Natural killer cell (primary cell): ENCODE measurements around the gene SECTM1. TPM values are rescaled to one million over a fixed set of nuclear protein-coding genes. Genes with fewer than 3 reads are reported as not detected.
"Not testable (repeated sequence)": the region's sequence is repeated elsewhere in the genome, so short reads cannot be mapped to it uniquely, and the experiment has no call there.

Experiments used
- ATAC-seq, 3 donors: fragments of 150-1000 bp in 2 of 3; fragments of 200-7000 bp in 1 of 3; cut with Tn5 transposase; 1 replicate in 1 of 3; 2 replicates in 2 of 3; pipeline ENCODE4 v1.10.0; 2021; ENCODE audit warnings: mild to moderate bottlenecking in 2 of 3, moderate library complexity in 2 of 3
- DNase-seq, 2 donors: peaks; one replicate each; pipeline versions ENCODE4 v3.0.0 to v3.0.0-alpha.2; 2013 to 2021; ENCODE audit warnings: mixed read lengths in 1 of 2
- H3K27ac ChIP-seq: one replicate; pipeline ENCODE4 v1.5.1; 2013; ENCODE audit warnings: mild to moderate bottlenecking, low read length
- H3K27me3 ChIP-seq: one replicate; pipeline ENCODE4 v1.6.1; 2013; ENCODE audit warnings: low read length; ENCODE audit not compliant: control insufficient read depth, insufficient read depth
- H3K36me3 ChIP-seq: one replicate; pipeline ENCODE4 v1.6.1; 2013; ENCODE audit warnings: low read length; ENCODE audit not compliant: control insufficient read depth, insufficient read depth
- H3K4me1 ChIP-seq: one replicate; pipeline ENCODE4 v1.6.1; 2013; ENCODE audit warnings: low read length; ENCODE audit not compliant: control insufficient read depth, insufficient read depth
- H3K4me3 ChIP-seq: one replicate; pipeline ENCODE4 v1.5.1; 2013; ENCODE audit warnings: low read length
- H3K9me3 ChIP-seq: one replicate; pipeline ENCODE4 v1.6.1; 2013; ENCODE audit warnings: low read length; ENCODE audit not compliant: control insufficient read depth, insufficient read depth
- H3K27ac Mint-ChIP-seq, 2 donors: one replicate each; pipeline ENCODE4 v1.8.0; 2022; ENCODE audit warnings: mild to moderate bottlenecking in 2 of 2, mixed read lengths in 2 of 2, moderate library complexity in 1 of 2
- H3K27me3 Mint-ChIP-seq, 2 donors: one replicate each; pipeline ENCODE4 v1.8.0; 2022; ENCODE audit warnings: low read depth in 2 of 2, mixed read lengths in 2 of 2
- H3K36me3 Mint-ChIP-seq: one replicate; pipeline ENCODE4 v1.8.0; 2022; ENCODE audit warnings: mixed read lengths
- H3K4me1 Mint-ChIP-seq, 2 donors: one replicate each; pipeline ENCODE4 v1.8.0; 2022; ENCODE audit warnings: mixed read lengths in 2 of 2
- H3K4me3 Mint-ChIP-seq: one replicate; pipeline ENCODE4 v1.8.0; 2022; ENCODE audit warnings: mild to moderate bottlenecking, moderate library complexity, mixed read lengths
- H3K9me3 Mint-ChIP-seq, 2 donors: one replicate each; pipeline ENCODE4 v1.8.0; 2022; ENCODE audit warnings: mixed read lengths in 2 of 2
- WGBS: methylation state at CpG from one replicate; pipeline ENCODE4 v1.1.7; 2013; ENCODE audit warnings: missing lambda C conversion rate; ENCODE audit not compliant: insufficient coverage; 5-methylcytosine and 5-hydroxymethylcytosine counted together
- intact Hi-C: fragments of 100-400 bp; cut with micrococcal nuclease; formaldehyde crosslinking; loops from one replicate; pipeline ENCODE4 v1.14.2; 2022
- total RNA-seq, 4 donors: library from RNA; stranded (reverse); fragments of 120-200 nt in 1 of 4; gene quantifications; one replicate each; pipeline versions ENCODE4 v1.2.3 to v1.2.4, GENCODE V29; 2013 to 2022
- TF ChIP-seq, protein P1 (sequence below): fragments of 200-600 bp; IDR thresholded peaks from one replicate; pipeline ENCODE4 v1.8.0; 2022; ENCODE audit warnings: antibody characterized with exemption

SECTM1 gene
- total RNA-seq, 3 donors from 2014 or later (not counting 1 experiment from before 2014, with no cell fraction given): 3.6 to 11.2 (median 6.3) TPM

DNA sequence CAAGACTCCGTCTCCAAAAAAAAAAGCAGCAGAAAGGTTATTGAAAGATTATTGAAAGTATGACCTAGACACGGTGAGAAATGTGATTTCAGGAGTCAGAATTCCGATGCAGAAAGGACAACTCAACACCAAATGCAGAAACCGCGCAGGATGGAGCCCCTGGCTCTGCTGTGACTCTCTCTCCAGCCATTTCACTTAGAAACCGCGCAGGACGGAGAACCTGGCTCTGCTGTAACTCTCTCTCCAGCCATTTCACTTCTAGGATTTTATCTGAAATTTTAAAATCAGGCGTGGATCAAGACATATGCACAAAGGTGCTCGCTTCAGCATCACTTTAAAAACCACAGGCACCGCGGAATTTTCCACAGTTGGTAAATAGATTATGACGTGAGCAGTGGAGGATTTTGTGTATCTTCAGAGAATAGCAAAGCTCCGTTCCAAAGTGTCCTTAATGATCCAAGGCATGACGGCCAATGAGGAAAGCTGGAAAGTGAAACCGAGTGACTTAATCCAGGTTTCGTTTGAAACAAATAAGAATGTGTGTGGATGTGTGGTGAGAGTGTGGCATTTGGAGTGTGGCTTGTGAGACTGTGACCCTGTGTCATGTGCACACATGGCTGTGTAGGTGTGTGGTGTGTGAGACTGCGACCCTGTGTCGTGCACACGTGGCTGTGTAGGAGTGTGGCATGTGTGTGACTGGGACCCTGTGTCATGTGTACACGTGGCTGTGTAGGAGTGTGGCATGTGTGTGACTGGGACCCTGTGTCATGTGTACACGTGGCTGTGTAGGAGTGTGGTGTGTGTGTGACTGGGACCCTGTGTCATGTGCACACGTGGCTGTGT, 47.5 kb upstream of the SECTM1 start:
- no peak for ATAC-seq
- H3K36me3 ChIP-seq: no peaks in the 10 kb centered on the region
- H3K4me3 ChIP-seq: no peak overlapping the region
- H3K27ac Mint-ChIP-seq: no peak overlapping the region
- no peak overlapping the region for H3K27ac ChIP-seq
- no peaks in the 10 kb centered on the region for H3K4me1 ChIP-seq
- TF ChIP-seq, protein P1, sequence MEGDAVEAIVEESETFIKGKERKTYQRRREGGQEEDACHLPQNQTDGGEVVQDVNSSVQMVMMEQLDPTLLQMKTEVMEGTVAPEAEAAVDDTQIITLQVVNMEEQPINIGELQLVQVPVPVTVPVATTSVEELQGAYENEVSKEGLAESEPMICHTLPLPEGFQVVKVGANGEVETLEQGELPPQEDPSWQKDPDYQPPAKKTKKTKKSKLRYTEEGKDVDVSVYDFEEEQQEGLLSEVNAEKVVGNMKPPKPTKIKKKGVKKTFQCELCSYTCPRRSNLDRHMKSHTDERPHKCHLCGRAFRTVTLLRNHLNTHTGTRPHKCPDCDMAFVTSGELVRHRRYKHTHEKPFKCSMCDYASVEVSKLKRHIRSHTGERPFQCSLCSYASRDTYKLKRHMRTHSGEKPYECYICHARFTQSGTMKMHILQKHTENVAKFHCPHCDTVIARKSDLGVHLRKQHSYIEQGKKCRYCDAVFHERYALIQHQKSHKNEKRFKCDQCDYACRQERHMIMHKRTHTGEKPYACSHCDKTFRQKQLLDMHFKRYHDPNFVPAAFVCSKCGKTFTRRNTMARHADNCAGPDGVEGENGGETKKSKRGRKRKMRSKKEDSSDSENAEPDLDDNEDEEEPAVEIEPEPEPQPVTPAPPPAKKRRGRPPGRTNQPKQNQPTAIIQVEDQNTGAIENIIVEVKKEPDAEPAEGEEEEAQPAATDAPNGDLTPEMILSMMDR: no peak
- H3K27me3 Mint-ChIP-seq: peaks cover 9 to 20% of the 10 kb centered on the region in 2 donors
- DNase-seq: no peak
- H3K4me3 Mint-ChIP-seq: no peak overlapping the region
- no peaks in the 10 kb centered on the region for H3K36me3 Mint-ChIP-seq
- peaks cover 8 to 13% of the 10 kb centered on the region in 2 donors for H3K4me1 Mint-ChIP-seq
- no peaks in the 10 kb centered on the region for H3K9me3 Mint-ChIP-seq
- peaks cover 7% of the 10 kb centered on the region for H3K27me3 ChIP-seq
- 71% methylated on average over 23 of the region's 23 CpGs for WGBS
- H3K9me3 ChIP-seq: no peaks in the 10 kb centered on the region
- intact Hi-C loops: no loop called here

DNA sequence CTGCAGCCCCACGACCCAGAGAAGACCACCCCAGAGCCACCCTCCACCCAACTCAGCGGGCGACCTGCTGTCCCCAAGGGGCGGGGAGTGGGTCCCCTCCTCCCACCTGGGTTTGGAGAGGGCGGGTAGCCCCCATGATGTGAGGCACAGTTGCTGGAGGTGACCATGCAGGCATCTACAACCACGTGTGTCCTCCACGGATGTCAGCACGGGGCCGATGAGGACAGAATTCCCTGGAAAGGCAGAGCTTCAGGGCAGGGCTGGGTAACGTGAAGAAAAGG, 45.1 kb upstream of the SECTM1 start:
- H3K9me3 Mint-ChIP-seq: no peaks in the 10 kb centered on the region

DNA sequence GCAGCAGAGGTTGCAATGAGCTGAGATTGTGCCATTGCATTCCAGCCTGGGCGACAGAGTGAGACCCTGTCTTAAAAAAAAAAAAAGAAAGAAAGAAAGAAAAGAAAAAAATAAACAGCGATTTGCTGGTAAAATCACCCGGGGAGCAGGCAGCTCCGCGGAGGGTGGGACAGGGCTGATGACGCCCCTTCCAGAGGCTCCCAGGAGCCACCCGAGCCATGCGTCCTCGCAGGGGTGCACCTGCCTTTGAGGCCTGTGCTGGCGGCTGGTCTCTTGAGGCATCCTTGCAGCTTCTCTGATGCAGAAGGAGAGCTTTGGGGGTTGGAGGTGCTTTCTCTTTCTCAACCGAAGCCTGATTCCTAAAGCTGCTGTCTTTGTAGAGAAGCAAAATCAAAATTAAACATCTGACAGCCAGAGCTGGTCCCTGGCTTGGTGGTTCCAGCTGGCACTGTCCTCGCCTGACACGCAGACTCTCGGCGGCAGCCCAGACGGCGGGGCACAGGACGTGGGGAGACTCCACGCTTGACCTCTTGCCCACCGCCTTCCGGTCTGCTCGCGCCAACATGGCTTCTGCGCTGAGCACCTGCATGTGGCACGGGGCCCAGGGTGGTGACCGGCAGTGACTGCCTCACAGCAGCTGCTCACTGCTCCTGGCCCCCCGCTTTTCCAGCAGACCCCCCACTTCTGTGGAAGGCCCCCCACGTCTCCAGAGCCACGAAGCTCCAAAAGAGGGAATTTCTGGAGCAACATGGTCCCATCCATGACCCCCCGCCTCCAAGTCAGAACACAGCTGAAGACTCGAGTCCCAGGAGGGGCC, 44.6 kb upstream of the SECTM1 start:
- WGBS: 84% methylated on average over 31 of the region's 31 CpGs
- intact Hi-C loops: no loop called here
- H3K9me3 ChIP-seq: no peaks in the 10 kb centered on the region
- Mint-ChIP-seq H3K4me1 (peaks cover 8 to 13% of the 10 kb centered on the region in 2 donors), H3K27me3 (peaks cover 15 to 24% of the 10 kb centered on the region in 2 donors), H3K27ac (no peak overlapping the region), H3K4me3 (no peak overlapping the region), H3K9me3 (no peaks in the 10 kb centered on the region), H3K36me3 (no peaks in the 10 kb centered on the region)
- no peak overlapping the region for H3K4me3 ChIP-seq
- TF ChIP-seq, protein P1: no peak
- ATAC-seq (no peak), DNase-seq (no peak)
- no peaks in the 10 kb centered on the region for H3K4me1 ChIP-seq
- H3K36me3 ChIP-seq: no peaks in the 10 kb centered on the region
- H3K27ac ChIP-seq: no peak overlapping the region
- peaks cover 9% of the 10 kb centered on the region for H3K27me3 ChIP-seq

More for the DNA sequence above, 45.1 kb upstream of the SECTM1 start:
- Histone ChIP-seq H3K4me1 (no peaks in the 10 kb centered on the region), H3K9me3 (no peaks in the 10 kb centered on the region), H3K27me3 (peaks cover 5% of the 10 kb centered on the region), H3K27ac (no peak overlapping the region), H3K36me3 (no peaks in the 10 kb centered on the region), H3K4me3 (no peak overlapping the region)
- intact Hi-C loops: no loop called here
- no peak overlapping the region for H3K4me3 Mint-ChIP-seq
- WGBS: 77% methylated on average over 10 of the region's 10 CpGs
- H3K27me3 Mint-ChIP-seq: peaks cover 9 to 18% of the 10 kb centered on the region in 2 donors
- DNase-seq: no peak
- TF ChIP-seq, protein P1: no peak
- ATAC-seq: no peak
- no peaks in the 10 kb centered on the region for H3K36me3 Mint-ChIP-seq
- H3K4me1 Mint-ChIP-seq: peaks cover 8 to 13% of the 10 kb centered on the region in 2 donors
- no peak overlapping the region for H3K27ac Mint-ChIP-seq

DNA sequence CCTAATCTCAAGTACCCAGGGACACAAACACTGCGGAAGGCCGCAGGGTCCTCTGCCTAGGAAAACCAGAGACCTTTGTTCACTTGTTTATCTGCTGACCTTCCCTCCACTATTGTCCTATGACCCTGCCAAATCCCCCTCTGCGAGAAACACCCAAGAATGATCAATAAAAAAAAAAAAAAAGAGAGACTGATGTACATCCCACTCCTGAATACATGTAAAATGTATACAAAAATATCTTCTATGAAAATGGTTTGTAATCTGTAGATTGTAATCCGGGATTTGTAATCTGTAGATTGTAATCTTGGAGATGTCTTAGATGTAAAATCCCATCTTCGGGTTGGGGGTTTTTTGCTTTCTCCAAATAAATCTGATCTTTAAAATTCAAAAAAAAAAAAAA, 43.7 kb upstream of the SECTM1 start:
- DNase-seq, H3K9me3 Mint-ChIP-seq, H3K4me1 ChIP-seq, H3K9me3 ChIP-seq, ATAC-seq, H3K36me3 ChIP-seq, H3K27ac Mint-ChIP-seq, H3K36me3 Mint-ChIP-seq, H3K4me3 Mint-ChIP-seq, H3K27ac ChIP-seq, intact Hi-C loops, H3K4me3 ChIP-seq: not testable (repeated sequence)
- no CpG with 5 or more reads among the region's 5 CpGs for WGBS
- Mint-ChIP-seq H3K4me1 (peaks cover 8 to 13% of the 10 kb centered on the region in 2 donors), H3K27me3 (peaks cover 23 to 30% of the 10 kb centered on the region in 2 donors)
- peaks cover 11% of the 10 kb centered on the region for H3K27me3 ChIP-seq
